Ovary (tissue), 3 donors: ENCODE measurements around the gene APEH.

Experiments
- CTCF ChIP-seq, 3 donors: fragments of 450-650 bp in 2 of 3; fragments of 200-600 bp in 1 of 3; IDR thresholded peaks; one replicate each; pipeline versions ENCODE4 v1.5.1 to v1.8.0; 2016 to 2022; ENCODE audit warnings: antibody characterized with exemption in 3 of 3, mild to moderate bottlenecking in 1 of 3
- POLR2A ChIP-seq: fragments of 450-650 bp; IDR thresholded peaks from one replicate; pipeline ENCODE4 v1.6.1; 2017; ENCODE audit warnings: antibody characterized with exemption, mild to moderate bottlenecking, moderate library complexity
- donor health status: DM: no; HTN: no; CAD: no.

- TF ChIP-seq CTCF (IDR thresholded peaks at IDR 0.05) = no peak
- no peak for TF ChIP-seq POLR2A
Measured at GRCh38 chr3:49644684-49645083, 29.5 kb upstream of the APEH start.
